Esophagus squamous epithelium (tissue), 5 donors: Measurements from ENCODE around the gene ADCY7. TPM values are rescaled to one million over a fixed set of nuclear protein-coding genes. Genes with fewer than 3 reads are reported as not detected.

Source experiments
- DNase-seq: peaks from one replicate; lab custom pipeline; 2025; lab: John Stamatoyannopoulos, UW
- H3K27ac ChIP-seq, 4 donors: fragments of 200-600 bp; sonication (generic); one replicate each; pipeline ENCODE4 v1.5.1; 2016 to 2019; ENCODE audit warnings: mild to moderate bottlenecking in 1 of 4
- H3K27me3 ChIP-seq, 4 donors: fragments of 200-600 bp; sonication (generic); 1 replicate in 3 of 4; 2 replicates in 1 of 4; pipeline versions ENCODE4 v1.5.1 to v1.6.0; 2017 to 2021; ENCODE audit warnings: antibody characterized with exemption in 1 of 4
- H3K36me3 ChIP-seq, 3 donors: fragments of 200-600 bp; sonication (generic); one replicate each; pipeline ENCODE4 v1.5.1; 2016 to 2019
- H3K4me1 ChIP-seq, 3 donors: fragments of 200-600 bp; sonication (generic); one replicate each; pipeline ENCODE4 v1.5.1; 2017 to 2019
- H3K4me3 ChIP-seq, 4 donors: fragments of 200-600 bp; sonication (generic); 1 replicate in 3 of 4; 2 replicates in 1 of 4; pipeline ENCODE4 v1.5.1; 2016 to 2019; ENCODE audit warnings: mild to moderate bottlenecking in 2 of 4, moderate library complexity in 1 of 4
- H3K9me3 ChIP-seq, 3 donors: fragments of 200-600 bp; sonication (generic); one replicate each; pipeline ENCODE4 v1.5.1; 2016 to 2019
- CTCF ChIP-seq, 6 experiments: fragments of 450-650 bp in 4 of 6; fragments of 200-600 bp in 2 of 6; sonication (generic) in 2 of 6; IDR thresholded peaks; one replicate each; pipeline ENCODE4 v1.5.1; 2016 to 2019; ENCODE audit warnings: antibody characterized with exemption in 6 of 6, mild to moderate bottlenecking in 4 of 6, moderate library complexity in 4 of 6
- POLR2A ChIP-seq, 4 donors: fragments of 450-650 bp; IDR thresholded peaks; one replicate each; pipeline ENCODE4 v1.6.1; 2017; ENCODE audit warnings: antibody characterized with exemption in 4 of 4, mild to moderate bottlenecking in 4 of 4, moderate library complexity in 3 of 4
- WGBS, 2 donors: methylation state at CpG; one replicate each; pipeline ENCODE4 v1.1.5; 2018; 5-methylcytosine and 5-hydroxymethylcytosine counted together
- intact Hi-C: fragments of 100-400 bp; cut with DNase I; formaldehyde crosslinking; loops from one replicate; pipeline ENCODE4 v1.15.0; 2022
- total RNA-seq, 4 donors: library from RNA; depleted of rRNA; stranded (reverse); fragments of >200 nt; gene quantifications; one replicate each; pipeline ENCODE4 v1.1.0, GENCODE V29; 2016
- donor health status: DM: yes; HTN: yes; CAD: no.

The ADCY7 gene
- total RNA-seq, 4 donors from 2014 or later, result 21.2 to 23.9 (median 23.3) TPM

- no peaks in the 10 kb centered on the region for H3K27me3 ChIP-seq
- peak overlapping the region in 2 of 4 donors; percentile 13 to 64 for H3K27ac ChIP-seq
- intact Hi-C loops, result no loop called here
Observed at GRCh38 chr16:50260206-50261159, 5.9 kb upstream of the ADCY7 start.

GRCh38 chr16:50261160-50261706 is 5.1 kb upstream of the ADCY7 start:
- WGBS, 2 donors, result 75 to 95% methylated on average over 5 to 9 of the region's 9 CpGs
- Histone ChIP-seq H3K9me3 (no peaks in the 10 kb centered on the region), H3K27ac (no peak overlapping the region), H3K27me3 (no peaks in the 10 kb centered on the region), H3K4me1 (peaks cover 12 to 43% (median 15%) of the 10 kb centered on the region in 3 donors), H3K36me3 (no peaks in the 10 kb centered on the region), H3K4me3 (no peak overlapping the region)
- no peak for DNase-seq
- intact Hi-C loops, result no loop called here
- no peak for TF ChIP-seq POLR2A (IDR thresholded peaks at IDR 0.05)
- no peak for TF ChIP-seq CTCF (IDR thresholded peaks at IDR 0.05)

More at GRCh38 chr16:50260206-50261159, 5.9 kb upstream of the ADCY7 start:
- Histone ChIP-seq H3K4me1 (peaks cover 6 to 35% (median 8%) of the 10 kb centered on the region in 3 donors), H3K9me3 (no peaks in the 10 kb centered on the region), H3K4me3 (no peak overlapping the region), H3K36me3 (no peaks in the 10 kb centered on the region)
- 82 to 92% methylated on average over 4 to 7 of the region's 9 CpGs for WGBS, 2 donors
- DNase-seq, result no peak
- TF ChIP-seq POLR2A (IDR thresholded peaks at IDR 0.05), result no peak
- no peak for TF ChIP-seq CTCF (IDR thresholded peaks at IDR 0.05)

GRCh38 chr16:50261707-50262235 is 4.6 kb upstream of the ADCY7 start:
- 23 to 60% methylated on average over 2 to 6 of the region's 11 CpGs for WGBS, 2 donors
- no peak for TF ChIP-seq POLR2A (IDR thresholded peaks at IDR 0.05)
- no peak for TF ChIP-seq CTCF (IDR thresholded peaks at IDR 0.05)
- no peaks in the 10 kb centered on the region for H3K27me3 ChIP-seq
- intact Hi-C loops, result no loop called here
- no peak overlapping the region for H3K27ac ChIP-seq
- H3K4me1 ChIP-seq, result peaks cover 16 to 48% (median 21%) of the 10 kb centered on the region in 3 donors
- no peaks in the 10 kb centered on the region for H3K36me3 ChIP-seq
- no peak for DNase-seq
- no peak overlapping the region for H3K4me3 ChIP-seq
- no peaks in the 10 kb centered on the region for H3K9me3 ChIP-seq

- Histone ChIP-seq H3K4me3 (no peak overlapping the region), H3K4me1 (peaks cover 16 to 63% (median 27%) of the 10 kb centered on the region in 3 donors), H3K9me3 (no peaks in the 10 kb centered on the region), H3K27me3 (no peaks in the 10 kb centered on the region), H3K36me3 (no peaks in the 10 kb centered on the region), H3K27ac (no peak overlapping the region)
- intact Hi-C loops, result no loop called here
- WGBS, 2 donors, result 86 to 89% methylated on average over 10 to 16 of the region's 16 CpGs
- no peak for DNase-seq
- no peak for TF ChIP-seq POLR2A (IDR thresholded peaks at IDR 0.05)
- TF ChIP-seq CTCF (IDR thresholded peaks at IDR 0.05), result no peak
Observed at GRCh38 chr16:50263060-50263909, 3.1 kb upstream of the ADCY7 start.
